Body of pancreas (tissue), 4 donors: Measurements from ENCODE around the gene SLC37A1.

ENCODE experiments used
- POLR2A ChIP-seq, 3 donors: fragments of 450-650 bp; IDR thresholded peaks; one replicate each; pipeline ENCODE4 v1.6.1; 2016; ENCODE audit warnings: antibody characterized with exemption in 3 of 3, mild to moderate bottlenecking in 2 of 3
- TF ChIP-seq, protein P1 (sequence below), 7 experiments: fragments of 450-650 bp in 4 of 7; fragments of 200-600 bp in 3 of 7; sonication (generic) in 3 of 7; IDR thresholded peaks; one replicate each; pipeline ENCODE4 v1.5.1; 2016 to 2019; ENCODE audit warnings: antibody characterized with exemption in 7 of 7

DNA sequence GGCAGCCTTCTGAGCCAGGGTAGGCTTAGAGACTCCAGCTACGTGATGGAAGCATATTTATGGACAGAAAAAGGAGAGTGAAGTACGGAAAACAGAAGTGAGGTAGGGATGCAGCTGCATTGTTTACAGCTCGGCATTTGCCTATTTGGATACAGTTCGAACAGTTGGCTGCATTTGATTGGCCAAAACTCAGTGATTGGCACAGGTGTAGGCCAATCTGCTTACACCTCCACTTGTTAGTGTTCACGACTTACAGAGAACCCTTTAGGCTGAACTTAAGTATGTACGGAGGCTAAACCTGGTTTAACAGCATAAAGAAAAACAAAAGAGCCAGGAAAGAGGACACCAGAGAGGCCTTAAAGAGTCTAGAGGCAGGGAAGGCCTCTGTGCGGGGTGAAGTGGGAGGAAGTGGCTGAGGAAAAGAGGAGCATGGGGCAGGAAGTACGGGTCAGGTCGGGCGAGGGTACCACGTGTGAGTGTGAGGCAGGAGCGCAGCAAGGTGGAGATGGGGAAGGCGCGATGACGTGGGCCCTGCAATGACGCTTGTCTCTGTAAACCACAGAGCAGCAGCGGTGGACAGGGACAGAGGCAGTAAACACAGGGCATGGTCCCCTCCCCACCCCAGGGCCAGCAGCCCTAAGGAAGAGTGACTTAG, 49.7 kb upstream of the SLC37A1 start:
- TF ChIP-seq, protein P1, sequence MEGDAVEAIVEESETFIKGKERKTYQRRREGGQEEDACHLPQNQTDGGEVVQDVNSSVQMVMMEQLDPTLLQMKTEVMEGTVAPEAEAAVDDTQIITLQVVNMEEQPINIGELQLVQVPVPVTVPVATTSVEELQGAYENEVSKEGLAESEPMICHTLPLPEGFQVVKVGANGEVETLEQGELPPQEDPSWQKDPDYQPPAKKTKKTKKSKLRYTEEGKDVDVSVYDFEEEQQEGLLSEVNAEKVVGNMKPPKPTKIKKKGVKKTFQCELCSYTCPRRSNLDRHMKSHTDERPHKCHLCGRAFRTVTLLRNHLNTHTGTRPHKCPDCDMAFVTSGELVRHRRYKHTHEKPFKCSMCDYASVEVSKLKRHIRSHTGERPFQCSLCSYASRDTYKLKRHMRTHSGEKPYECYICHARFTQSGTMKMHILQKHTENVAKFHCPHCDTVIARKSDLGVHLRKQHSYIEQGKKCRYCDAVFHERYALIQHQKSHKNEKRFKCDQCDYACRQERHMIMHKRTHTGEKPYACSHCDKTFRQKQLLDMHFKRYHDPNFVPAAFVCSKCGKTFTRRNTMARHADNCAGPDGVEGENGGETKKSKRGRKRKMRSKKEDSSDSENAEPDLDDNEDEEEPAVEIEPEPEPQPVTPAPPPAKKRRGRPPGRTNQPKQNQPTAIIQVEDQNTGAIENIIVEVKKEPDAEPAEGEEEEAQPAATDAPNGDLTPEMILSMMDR (IDR thresholded peaks at IDR 0.05), result no peak
- no peak for TF ChIP-seq POLR2A (IDR thresholded peaks at IDR 0.05)
